IPS DF 6.9 (cell line): ENCODE measurements around the gene GFRA1.

ENCODE experiments used
- DNase-seq: peaks from one replicate; pipeline ENCODE4 v3.0.0-alpha.2; 2013; ENCODE audit warnings: low read depth, low spot score
- H3K27ac ChIP-seq: one replicate; pipeline ENCODE4 v1.5.1; 2013; ENCODE audit warnings: low read length, control low read depth
- H3K27me3 ChIP-seq: 2 replicates; pipeline ENCODE4 v1.6.1; 2013; ENCODE audit warnings: mild to moderate bottlenecking, low read length; ENCODE audit not compliant: control insufficient read depth, insufficient read depth
- H3K36me3 ChIP-seq: 2 replicates; pipeline ENCODE4 v1.6.1; 2013; ENCODE audit warnings: low read length; ENCODE audit not compliant: control insufficient read depth, insufficient read depth
- H3K4me1 ChIP-seq: 2 replicates; pipeline ENCODE4 v1.6.1; 2013; ENCODE audit warnings: low read length; ENCODE audit not compliant: control insufficient read depth, insufficient read depth
- H3K4me3 ChIP-seq: 2 replicates; pipeline ENCODE4 v1.5.1; 2013; ENCODE audit warnings: mild to moderate bottlenecking, low read length
- H3K9me3 ChIP-seq: 2 replicates; pipeline ENCODE4 v1.6.1; 2013; ENCODE audit warnings: low read length, inconsistent platforms; ENCODE audit not compliant: control insufficient read depth, insufficient read depth
- WGBS: extraction: QIAGEN DNeasy Blood & Tissue Kit; methylation state at CpG from one replicate; pipeline ENCODE4 v1.1.7; 2013; ENCODE audit warnings: mixed read lengths, missing lambda C conversion rate; ENCODE audit not compliant: insufficient read length, insufficient coverage; 5-methylcytosine and 5-hydroxymethylcytosine counted together

The GFRA1 gene

GRCh38 chr10:116198676-116199035 is 74.3 kb downstream of the GFRA1 start:
- DNase-seq: no peak
- WGBS: no CpG with 5 or more reads among the region's 4 CpGs
- H3K36me3 ChIP-seq: no peaks in the 10 kb centered on the region
- no peaks in the 10 kb centered on the region for H3K4me1 ChIP-seq
- H3K27ac ChIP-seq: no peak overlapping the region
- H3K27me3 ChIP-seq: no peaks in the 10 kb centered on the region
- H3K4me3 ChIP-seq: no peak overlapping the region
- no peaks in the 10 kb centered on the region for H3K9me3 ChIP-seq

- H3K4me3 ChIP-seq: no peak overlapping the region
- no peaks in the 10 kb centered on the region for H3K9me3 ChIP-seq
- H3K4me1 ChIP-seq: 0 out of 2 replicates have a peak, but pooled peaks cover 2% of the 10 kb centered on the region
- DNase-seq: no peak
- H3K36me3 ChIP-seq: no peaks in the 10 kb centered on the region
- no peak overlapping the region for H3K27ac ChIP-seq
- no CpG with 5 or more reads among the region's 12 CpGs for WGBS
- no peaks in the 10 kb centered on the region for H3K27me3 ChIP-seq
Measured at GRCh38 chr10:116197946-116198675, 74.9 kb downstream of the GFRA1 start.

- 0 out of 2 replicates have a peak, but pooled peaks cover 2% of the 10 kb centered on the region for H3K4me1 ChIP-seq
Measured at GRCh38 chr10:116195583-116195982, 77.4 kb downstream of the GFRA1 start.

GRCh38 chr10:116195039-116195438 is 78.0 kb downstream of the GFRA1 start:
- H3K27me3 ChIP-seq: no peaks in the 10 kb centered on the region
- no peak overlapping the region for H3K27ac ChIP-seq
- H3K4me1 ChIP-seq: 0 out of 2 replicates have a peak, but pooled peaks cover 2% of the 10 kb centered on the region
- no peaks in the 10 kb centered on the region for H3K36me3 ChIP-seq
- no peak for DNase-seq
- H3K4me3 ChIP-seq: no peak overlapping the region
- H3K9me3 ChIP-seq: no peaks in the 10 kb centered on the region
- no CpG with 5 or more reads among the region's 2 CpGs for WGBS

More at GRCh38 chr10:116195583-116195982, 77.4 kb downstream of the GFRA1 start:
- H3K4me3 ChIP-seq: no peak overlapping the region
- no peak overlapping the region for H3K27ac ChIP-seq
- H3K36me3 ChIP-seq: no peaks in the 10 kb centered on the region
- no peaks in the 10 kb centered on the region for H3K27me3 ChIP-seq
- no CpG with 5 or more reads among the region's 4 CpGs for WGBS
- H3K9me3 ChIP-seq: no peaks in the 10 kb centered on the region
- DNase-seq: no peak

- Histone ChIP-seq H3K4me3 (no peak overlapping the region), H3K9me3 (no peaks in the 10 kb centered on the region), H3K4me1 (0 out of 2 replicates have a peak, but pooled peaks cover 2% of the 10 kb centered on the region), H3K27me3 (no peaks in the 10 kb centered on the region), H3K36me3 (no peaks in the 10 kb centered on the region), H3K27ac (no peak overlapping the region)
- no CpG with 5 or more reads among the region's 1 CpG for WGBS
- DNase-seq: no peak
Measured at GRCh38 chr10:116194061-116194460, 78.9 kb downstream of the GFRA1 start.

GRCh38 chr10:116190883-116191282 is 82.1 kb downstream of the GFRA1 start:
- DNase-seq: no peak
- Histone ChIP-seq H3K4me3 (no peak overlapping the region), H3K27ac (no peak overlapping the region), H3K36me3 (no peaks in the 10 kb centered on the region), H3K9me3 (no peaks in the 10 kb centered on the region), H3K27me3 (no peaks in the 10 kb centered on the region), H3K4me1 (0 out of 2 replicates have a peak, but pooled peaks cover 2% of the 10 kb centered on the region)
- WGBS: no CpG with 5 or more reads among the region's 2 CpGs

GRCh38 chr10:116186273-116186672 is 86.7 kb downstream of the GFRA1 start:
- Histone ChIP-seq H3K9me3 (no peaks in the 10 kb centered on the region), H3K27me3 (no peaks in the 10 kb centered on the region), H3K4me1 (no peaks in the 10 kb centered on the region), H3K27ac (no peak overlapping the region), H3K4me3 (no peak overlapping the region), H3K36me3 (no peaks in the 10 kb centered on the region)
- no CpG with 5 or more reads among the region's 6 CpGs for WGBS
- no peak for DNase-seq

GRCh38 chr10:116185199-116185867 is 87.7 kb downstream of the GFRA1 start:
- no peaks in the 10 kb centered on the region for H3K4me1 ChIP-seq
- no CpG with 5 or more reads among the region's 7 CpGs for WGBS
- no peak for DNase-seq
- no peaks in the 10 kb centered on the region for H3K27me3 ChIP-seq
- no peak overlapping the region for H3K4me3 ChIP-seq
- no peaks in the 10 kb centered on the region for H3K36me3 ChIP-seq
- H3K27ac ChIP-seq: no peak overlapping the region
- no peaks in the 10 kb centered on the region for H3K9me3 ChIP-seq

GRCh38 chr10:116184512-116184794 is 88.6 kb downstream of the GFRA1 start:
- no peaks in the 10 kb centered on the region for H3K9me3 ChIP-seq
- no peaks in the 10 kb centered on the region for H3K4me1 ChIP-seq
- no CpG with 5 or more reads among the region's 3 CpGs for WGBS
- H3K36me3 ChIP-seq: no peaks in the 10 kb centered on the region
- H3K27me3 ChIP-seq: no peaks in the 10 kb centered on the region
- no peak overlapping the region for H3K27ac ChIP-seq
- no peak for DNase-seq
- no peak overlapping the region for H3K4me3 ChIP-seq

- Histone ChIP-seq H3K36me3 (no peaks in the 10 kb centered on the region), H3K27ac (no peak overlapping the region), H3K9me3 (no peaks in the 10 kb centered on the region), H3K27me3 (no peaks in the 10 kb centered on the region), H3K4me3 (no peak overlapping the region), H3K4me1 (no peaks in the 10 kb centered on the region)
- no CpG with 5 or more reads among the region's 5 CpGs for WGBS
- DNase-seq: no peak
Measured at GRCh38 chr10:116183733-116184511, 89.1 kb downstream of the GFRA1 start.
